ENCODE results near the gene RAC3.

- TF ChIP-seq CTCF (IDR thresholded peaks at IDR 0.05; ENCODE audit: low read length) (no peak), EZH2 (IDR thresholded peaks at IDR 0.05; ENCODE audit: borderline replicate concordance, low read length) (no peak)
Observed at GRCh38 chr17:81984773-81985410, 46.6 kb upstream of the RAC3 start.

Data from OCI-LY1 (cell line).